Ascending aorta (tissue), 2 donors: ENCODE measurements around the gene DOLPP1. TPM values are rescaled to one million over a fixed set of nuclear protein-coding genes. Genes with fewer than 3 reads are reported as not detected.
A peak's percentile ranks its signal among the peaks of the same experiment; 100 is the strongest.
"Not testable (repeated sequence)": the region's sequence is repeated elsewhere in the genome, so short reads cannot be mapped to it uniquely, and the experiment has no call there.

ENCODE experiments used
- DNase-seq, 2 donors: peaks; one replicate each; pipeline ENCODE4 v3.0.0-alpha.2; 2019; ENCODE audit warnings: low spot score in 2 of 2
- H3K27ac ChIP-seq, 2 donors: fragments of 200-600 bp; sonication (generic); one replicate each; pipeline ENCODE4 v1.5.1; 2016 to 2017; ENCODE audit warnings: mild to moderate bottlenecking in 1 of 2
- H3K27me3 ChIP-seq: fragments of 200-600 bp; sonication (generic); one replicate; pipeline ENCODE4 v1.5.1; 2017
- H3K36me3 ChIP-seq, 2 donors: fragments of 200-600 bp; sonication (generic); one replicate each; pipeline ENCODE4 v1.5.1; 2016
- H3K4me1 ChIP-seq, 2 donors: fragments of 200-600 bp; sonication (generic); one replicate each; pipeline ENCODE4 v1.5.1; 2016 to 2017; ENCODE audit warnings: mild to moderate bottlenecking in 1 of 2
- H3K4me3 ChIP-seq, 2 donors: fragments of 200-600 bp; sonication (generic); one replicate each; pipeline ENCODE4 v1.5.1; 2016 to 2017; ENCODE audit warnings: mild to moderate bottlenecking in 1 of 2
- H3K9me3 ChIP-seq, 2 donors: fragments of 200-600 bp; sonication (generic); one replicate each; pipeline ENCODE4 v1.5.1; 2016
- intact Hi-C: fragments of 100-400 bp; cut with DNase I; formaldehyde crosslinking; loops from one replicate; pipeline ENCODE4 v1.15.1; 2023
- total RNA-seq: library from RNA; depleted of rRNA; stranded (reverse); fragments of >200 nt; gene quantifications from one replicate; pipeline ENCODE4 v1.1.0, GENCODE V29; 2016
- TF ChIP-seq, protein P1 (sequence below), 3 experiments: fragments of 200-600 bp in 2 of 3; fragments of 450-650 bp in 1 of 3; sonication (generic) in 2 of 3; IDR thresholded peaks; one replicate each; pipeline ENCODE4 v1.5.1; 2016 to 2019; ENCODE audit warnings: antibody characterized with exemption in 3 of 3, mild to moderate bottlenecking in 1 of 3, moderate library complexity in 1 of 3

DOLPP1 gene
- total RNA-seq, 1 donor from 2014 or later = 41.7 TPM

DNA sequence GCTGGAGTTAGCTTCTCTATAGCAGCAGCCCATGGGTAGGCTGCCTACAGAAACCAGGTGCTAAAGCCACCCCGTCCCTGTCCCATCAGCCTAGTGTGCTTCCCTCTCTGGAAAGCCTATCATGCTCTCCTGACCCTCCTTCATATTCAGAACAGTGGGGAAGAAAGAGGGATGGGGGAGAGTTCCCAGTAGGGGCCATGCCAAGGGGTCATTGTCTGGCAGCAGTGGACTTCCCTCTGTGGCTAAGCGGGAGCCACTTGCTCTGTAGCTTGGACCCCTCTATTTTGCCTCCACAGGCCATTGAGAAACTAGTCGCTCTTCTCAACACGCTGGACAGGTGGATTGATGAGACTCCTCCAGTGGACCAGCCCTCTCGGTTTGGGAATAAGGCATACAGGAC, 47.8 kb downstream of the DOLPP1 start:
- no peak for DNase-seq
- no peak overlapping the region for H3K27ac ChIP-seq
- H3K36me3 ChIP-seq = peaks cover 28 to 47% of the 10 kb centered on the region in 2 donors
- H3K4me3 ChIP-seq = no peak overlapping the region
- intact Hi-C loops = no loop called here
- peaks cover 0 to 2% of the 10 kb centered on the region in 2 donors for H3K4me1 ChIP-seq
- TF ChIP-seq, protein P1, sequence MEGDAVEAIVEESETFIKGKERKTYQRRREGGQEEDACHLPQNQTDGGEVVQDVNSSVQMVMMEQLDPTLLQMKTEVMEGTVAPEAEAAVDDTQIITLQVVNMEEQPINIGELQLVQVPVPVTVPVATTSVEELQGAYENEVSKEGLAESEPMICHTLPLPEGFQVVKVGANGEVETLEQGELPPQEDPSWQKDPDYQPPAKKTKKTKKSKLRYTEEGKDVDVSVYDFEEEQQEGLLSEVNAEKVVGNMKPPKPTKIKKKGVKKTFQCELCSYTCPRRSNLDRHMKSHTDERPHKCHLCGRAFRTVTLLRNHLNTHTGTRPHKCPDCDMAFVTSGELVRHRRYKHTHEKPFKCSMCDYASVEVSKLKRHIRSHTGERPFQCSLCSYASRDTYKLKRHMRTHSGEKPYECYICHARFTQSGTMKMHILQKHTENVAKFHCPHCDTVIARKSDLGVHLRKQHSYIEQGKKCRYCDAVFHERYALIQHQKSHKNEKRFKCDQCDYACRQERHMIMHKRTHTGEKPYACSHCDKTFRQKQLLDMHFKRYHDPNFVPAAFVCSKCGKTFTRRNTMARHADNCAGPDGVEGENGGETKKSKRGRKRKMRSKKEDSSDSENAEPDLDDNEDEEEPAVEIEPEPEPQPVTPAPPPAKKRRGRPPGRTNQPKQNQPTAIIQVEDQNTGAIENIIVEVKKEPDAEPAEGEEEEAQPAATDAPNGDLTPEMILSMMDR (IDR thresholded peaks at IDR 0.05) = no peak
- no peaks in the 10 kb centered on the region for H3K27me3 ChIP-seq
- H3K9me3 ChIP-seq = no peaks in the 10 kb centered on the region

DNA sequence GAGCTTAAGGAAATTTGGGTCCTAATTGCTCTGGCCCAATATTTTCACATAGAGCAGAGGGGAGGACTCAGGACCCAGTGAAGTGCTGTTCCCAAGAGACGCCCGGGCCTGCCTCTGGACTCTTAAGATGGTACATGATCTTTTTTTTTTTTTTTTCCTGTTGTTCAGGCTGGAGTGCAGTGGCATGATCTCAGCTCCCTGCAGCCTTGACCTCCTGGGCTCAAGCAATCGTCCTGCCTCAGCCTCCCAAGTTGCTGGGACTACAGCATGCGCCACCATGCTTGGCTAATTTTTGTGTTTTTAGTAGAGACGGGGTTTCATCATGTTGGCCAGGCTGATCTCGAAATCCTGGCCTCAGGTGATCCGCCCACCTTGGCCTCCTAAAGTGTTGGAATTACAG, 49.4 kb downstream of the DOLPP1 start:
- DNase-seq, H3K4me1 ChIP-seq, H3K27ac ChIP-seq, H3K27me3 ChIP-seq, H3K9me3 ChIP-seq, H3K4me3 ChIP-seq: not testable (repeated sequence)
- intact Hi-C loops = loop anchor here (2.0 to 5.0 kb wide), 2 partner anchors 481 to 652 kb away; no protein-coding TSS in a partner anchor
- peaks cover 25 to 40% of the 10 kb centered on the region in 2 donors for H3K36me3 ChIP-seq

DNA sequence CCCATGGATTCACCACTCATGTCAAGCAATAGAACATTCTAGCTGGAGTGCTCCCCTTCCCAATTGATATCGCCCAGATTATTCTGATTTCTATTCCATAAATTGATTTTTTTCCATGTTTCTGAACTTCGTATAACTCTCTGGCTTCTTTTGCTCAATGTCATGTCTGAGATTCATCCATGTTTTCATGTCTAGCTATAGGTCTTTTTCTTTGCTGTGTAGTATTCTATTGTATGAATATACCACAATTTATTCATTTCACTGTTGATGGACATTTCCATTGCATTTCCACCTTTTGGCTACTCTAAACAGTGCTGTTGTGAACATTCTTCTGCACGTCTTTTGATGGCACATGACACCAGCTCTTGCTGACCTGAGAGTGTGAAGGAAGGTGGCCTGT, 49.9 kb downstream of the DOLPP1 start:
- peaks cover 25 to 38% of the 10 kb centered on the region in 2 donors for H3K36me3 ChIP-seq
- H3K4me1 ChIP-seq = peaks cover 0 to 2% of the 10 kb centered on the region in 2 donors
- H3K4me3 ChIP-seq = no peak overlapping the region
- H3K9me3 ChIP-seq = no peaks in the 10 kb centered on the region
- H3K27ac ChIP-seq = no peak overlapping the region
- intact Hi-C loops = loop anchor here (2.0 to 5.0 kb wide), 2 partner anchors 480 to 652 kb away; no protein-coding TSS in a partner anchor
- DNase-seq = no peak
- TF ChIP-seq, protein P1 (IDR thresholded peaks at IDR 0.05) = no peak
- no peaks in the 10 kb centered on the region for H3K27me3 ChIP-seq

DNA sequence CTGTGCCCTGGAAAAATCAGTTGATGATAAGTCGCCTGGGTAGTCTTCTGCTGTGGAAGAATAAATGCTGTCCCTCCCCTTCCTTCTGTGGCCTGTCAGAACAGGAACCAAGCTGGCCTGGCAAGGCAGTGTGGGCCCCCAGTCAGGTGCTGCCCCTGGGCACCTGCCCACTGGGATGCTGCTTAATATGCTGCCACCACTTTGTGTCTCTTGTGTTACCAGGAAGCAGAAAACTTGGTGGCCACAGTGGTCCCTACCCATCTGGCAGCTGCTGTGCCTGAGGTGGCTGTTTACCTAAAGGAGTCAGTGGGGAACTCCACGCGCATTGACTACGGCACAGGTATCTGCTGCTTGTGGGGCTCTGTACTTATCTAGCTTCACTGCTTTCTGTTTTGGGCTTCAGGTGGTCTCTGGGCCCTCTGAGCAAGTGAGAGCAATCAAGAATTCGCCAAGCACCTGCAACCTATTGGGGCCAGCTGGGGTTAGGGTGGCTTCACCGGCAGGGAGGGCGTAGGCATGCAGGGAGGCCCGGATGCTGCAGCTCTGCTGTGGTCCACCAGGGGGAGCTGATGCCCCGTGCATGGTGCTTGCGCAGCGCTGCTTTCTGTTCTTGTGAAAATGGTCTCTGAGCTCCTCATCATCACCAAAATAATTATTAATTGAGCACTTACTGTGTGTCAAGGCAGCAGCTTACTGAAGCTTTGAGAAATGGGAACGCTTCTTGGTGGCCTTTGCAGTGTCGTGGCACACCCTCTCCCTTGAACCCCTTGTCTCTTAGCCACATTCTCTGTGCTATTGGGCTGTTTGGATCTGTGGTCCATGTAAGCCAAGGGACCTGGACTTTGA, 50.6 kb downstream of the DOLPP1 start:
- intact Hi-C loops = loop anchor here (2.0 to 5.0 kb wide), 2 partner anchors 479 to 651 kb away; no protein-coding TSS in a partner anchor

DNA sequence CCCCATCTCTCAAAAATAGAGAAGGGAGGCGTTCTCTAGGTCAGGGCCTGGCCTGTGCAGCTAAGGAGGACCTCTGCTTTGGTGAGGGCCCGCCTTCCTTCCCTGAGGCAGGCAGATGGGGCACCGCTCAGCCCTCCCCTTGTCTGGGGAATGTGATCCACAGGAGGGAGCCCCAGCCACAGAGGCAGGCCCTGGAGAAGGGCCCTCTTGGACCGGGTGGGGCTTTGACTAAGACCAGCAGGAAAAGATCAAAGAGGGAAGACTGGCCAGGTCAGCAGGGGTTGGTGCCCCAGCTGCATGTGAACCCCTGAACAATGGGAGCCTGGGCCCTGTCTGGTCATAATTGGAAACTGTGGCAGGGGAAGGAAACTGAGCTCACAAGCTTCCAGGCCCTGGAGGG, 52.2 kb downstream of the DOLPP1 start:
- no peak overlapping the region for H3K27ac ChIP-seq
- peaks cover 29 to 36% of the 10 kb centered on the region in 2 donors for H3K36me3 ChIP-seq
- H3K27me3 ChIP-seq = no peaks in the 10 kb centered on the region
- intact Hi-C loops = loop anchor here (5.0 kb wide), 1 partner anchor 649 kb away; no protein-coding TSS in a partner anchor
- TF ChIP-seq, protein P1 (IDR thresholded peaks at IDR 0.05) = no peak
- no peak overlapping the region for H3K4me3 ChIP-seq
- no peaks in the 10 kb centered on the region for H3K9me3 ChIP-seq
- H3K4me1 ChIP-seq = peaks cover 9 to 14% of the 10 kb centered on the region in 2 donors
- DNase-seq = no peak

More for the DNA sequence above, 50.6 kb downstream of the DOLPP1 start:
- Histone ChIP-seq H3K4me3 (no peak overlapping the region), H3K4me1 (peaks cover 0 to 2% of the 10 kb centered on the region in 2 donors), H3K36me3 (peaks cover 26 to 40% of the 10 kb centered on the region in 2 donors), H3K27me3 (no peaks in the 10 kb centered on the region), H3K9me3 (no peaks in the 10 kb centered on the region), H3K27ac (peak overlapping the region in 1 of 2 donors; percentile 1)
- TF ChIP-seq, protein P1 (IDR thresholded peaks at IDR 0.05) = peak; percentile 98 to 99 (median 99)
- DNase-seq = peak in 1 of 2 donors; percentile 87

DNA sequence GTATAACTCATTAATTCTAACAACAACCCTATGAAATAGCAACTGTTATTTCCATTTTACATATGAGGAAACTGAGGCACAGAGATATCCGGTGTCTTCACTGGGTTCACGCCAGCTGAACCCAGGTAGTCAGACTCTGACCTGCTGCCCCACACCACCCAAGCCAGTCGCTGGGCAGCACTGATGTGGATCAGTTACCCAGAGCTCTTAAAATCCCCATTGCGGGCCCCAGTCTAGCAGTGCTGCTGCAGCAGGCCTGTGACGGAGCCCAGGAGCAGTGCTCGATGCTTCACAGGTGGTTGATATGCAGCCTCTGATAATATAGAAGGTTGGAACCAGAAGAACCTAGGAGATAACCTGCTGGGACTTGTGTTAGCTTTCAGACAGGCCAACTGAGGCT, 54.6 kb downstream of the DOLPP1 start:
- Histone ChIP-seq H3K4me3 (no peak overlapping the region), H3K9me3 (no peaks in the 10 kb centered on the region), H3K27me3 (no peaks in the 10 kb centered on the region), H3K4me1 (peaks cover 16 to 30% of the 10 kb centered on the region in 2 donors), H3K36me3 (peaks cover 23 to 27% of the 10 kb centered on the region in 2 donors), H3K27ac (no peak overlapping the region)
- DNase-seq = no peak
- intact Hi-C loops = no loop called here
- TF ChIP-seq, protein P1 (IDR thresholded peaks at IDR 0.05) = no peak
